GM19395 (cell line): ENCODE measurements around the gene RNF126.
"Not testable (repeated sequence)": the region's sequence is repeated elsewhere in the genome, so short reads cannot be mapped to it uniquely, and the experiment has no call there.

Source experiments
- ATAC-seq: cut with Tn5 transposase; IDR thresholded peaks from one replicate; pipeline ENCODE4 v1.9.1; 2021; ENCODE audit warnings: mild to moderate bottlenecking, moderate library complexity; ENCODE audit not compliant: unreplicated experiment

The RNF126 gene

DNA sequence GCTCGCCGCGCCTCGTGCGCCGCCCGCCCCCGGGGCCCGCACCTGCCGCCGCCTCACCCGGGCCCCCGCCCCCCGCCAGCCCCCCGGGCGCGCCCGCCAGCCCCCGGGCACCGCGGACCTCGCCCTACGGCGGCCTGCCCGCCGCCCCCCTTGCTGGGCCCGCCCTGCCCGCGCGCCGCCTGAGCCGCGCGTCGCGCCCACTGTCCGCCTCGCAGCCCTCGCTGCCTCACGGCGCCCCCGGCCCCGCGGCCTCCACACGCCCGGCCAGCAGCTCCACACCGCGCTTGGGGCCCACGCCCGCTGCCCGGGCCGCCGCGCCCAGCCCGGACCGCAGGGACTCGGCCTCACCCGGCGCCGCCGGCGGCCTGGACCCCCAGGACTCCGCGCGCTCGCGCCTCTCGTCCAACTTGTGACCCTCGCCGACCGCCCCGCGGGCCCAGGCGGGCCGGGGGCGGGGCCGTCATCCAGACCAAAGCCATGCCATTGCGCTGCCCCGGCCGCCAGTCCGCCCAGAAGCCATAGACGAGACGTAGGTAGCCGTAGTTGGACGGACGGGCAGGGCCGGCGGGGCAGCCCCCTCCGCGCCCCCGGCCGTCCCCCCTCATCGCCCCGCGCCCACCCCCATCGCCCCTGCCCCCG, 46.8 kb downstream of the RNF126 start:
- no peak for ATAC-seq

DNA sequence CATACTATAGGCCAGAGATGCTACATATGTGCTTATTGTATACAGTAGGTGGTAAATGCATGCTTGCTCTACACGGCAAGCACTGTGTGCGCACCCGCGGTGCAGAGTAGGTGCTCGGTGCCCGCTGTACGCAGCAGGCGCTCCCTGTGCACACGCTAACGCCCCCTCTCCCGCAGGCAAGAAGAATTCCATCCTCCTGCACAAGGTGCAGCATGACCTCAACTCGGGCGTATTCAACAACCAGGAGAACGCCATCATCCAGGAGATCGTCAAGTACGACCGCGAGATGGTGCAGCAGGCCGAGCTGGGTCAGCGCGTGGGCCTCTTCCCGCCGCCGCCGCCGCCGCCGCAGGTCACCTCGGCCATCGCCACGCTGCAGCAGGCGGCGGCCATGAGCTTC, 47.4 kb downstream of the RNF126 start:
- ATAC-seq = no peak

DNA sequence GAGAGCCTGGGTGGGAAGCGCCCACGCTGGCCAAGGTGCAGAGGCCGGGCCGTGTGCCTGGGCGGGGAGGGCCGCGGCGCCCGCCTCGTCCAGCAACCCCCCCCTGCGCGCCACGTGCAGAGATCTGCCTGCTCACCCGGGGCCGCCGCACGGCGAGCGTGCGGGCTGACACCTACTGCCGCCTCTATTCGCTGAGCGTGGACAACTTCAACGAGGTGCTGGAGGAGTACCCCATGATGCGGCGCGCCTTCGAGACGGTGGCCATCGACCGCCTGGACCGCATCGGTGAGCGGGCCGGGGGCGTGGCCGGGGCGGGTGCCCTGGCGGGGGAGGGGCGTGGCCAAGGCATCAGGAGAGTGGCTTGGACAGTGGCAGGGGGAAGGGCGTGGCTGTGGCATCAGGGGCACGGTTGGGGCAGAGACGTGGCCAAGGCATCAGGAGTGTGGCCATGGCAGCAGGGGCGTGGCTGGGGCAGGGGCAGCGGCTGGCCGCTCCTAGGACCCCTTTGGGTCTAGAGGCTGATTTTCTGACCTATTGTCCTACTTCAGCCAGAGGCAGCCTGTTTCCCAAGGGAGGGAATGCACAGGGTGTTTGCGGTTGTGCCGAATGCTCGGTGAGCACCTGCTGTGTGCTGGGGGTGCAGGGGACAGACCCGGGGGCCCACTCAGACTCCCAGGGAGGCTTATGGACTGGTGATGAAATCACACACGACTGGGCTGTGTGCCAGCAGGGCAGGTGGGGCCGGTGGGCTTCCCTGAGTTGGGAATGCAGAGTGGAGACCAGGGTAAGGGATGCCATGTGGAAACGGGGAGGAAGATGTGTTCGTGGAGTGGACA, 49.1 kb downstream of the RNF126 start:
- no peak for ATAC-seq

DNA sequence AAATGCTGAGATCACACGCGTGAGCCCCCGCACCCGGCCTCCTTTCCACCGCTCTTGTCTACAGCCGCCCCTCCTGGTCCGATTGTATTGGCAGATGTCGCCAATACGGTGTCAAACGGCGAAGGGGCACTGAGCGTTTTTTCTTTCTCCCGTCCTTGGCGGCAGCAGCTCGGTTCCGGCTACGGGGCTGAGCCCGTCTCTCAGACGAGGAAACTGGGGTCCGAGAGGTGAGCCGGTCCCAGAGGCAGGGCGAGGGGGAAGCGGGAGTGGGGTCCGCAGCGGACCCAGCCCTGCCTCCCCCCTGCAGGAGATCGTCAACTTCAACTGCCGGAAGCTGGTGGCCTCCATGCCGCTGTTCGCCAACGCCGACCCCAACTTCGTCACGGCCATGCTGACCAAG, 50.1 kb downstream of the RNF126 start:
- ATAC-seq = no peak

DNA sequence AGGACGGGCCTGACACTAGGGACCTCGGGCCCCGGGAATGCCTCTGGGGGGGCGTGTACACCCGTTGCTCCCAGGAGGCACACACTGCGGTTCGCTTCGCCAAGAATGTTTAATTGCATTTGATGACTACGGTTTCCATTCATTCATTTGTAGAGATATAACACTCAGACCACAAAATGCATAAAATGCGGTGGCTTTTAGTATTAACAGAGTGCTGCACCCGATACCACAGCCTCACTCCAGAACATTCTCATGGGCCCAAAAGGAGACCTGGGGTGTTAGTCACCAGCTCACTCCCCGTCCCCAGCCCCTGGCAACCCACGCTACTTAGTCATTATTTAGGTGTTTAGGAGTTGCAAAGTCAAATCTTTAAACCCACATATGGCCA, 51.5 kb downstream of the RNF126 start:
- ATAC-seq = no peak

DNA sequence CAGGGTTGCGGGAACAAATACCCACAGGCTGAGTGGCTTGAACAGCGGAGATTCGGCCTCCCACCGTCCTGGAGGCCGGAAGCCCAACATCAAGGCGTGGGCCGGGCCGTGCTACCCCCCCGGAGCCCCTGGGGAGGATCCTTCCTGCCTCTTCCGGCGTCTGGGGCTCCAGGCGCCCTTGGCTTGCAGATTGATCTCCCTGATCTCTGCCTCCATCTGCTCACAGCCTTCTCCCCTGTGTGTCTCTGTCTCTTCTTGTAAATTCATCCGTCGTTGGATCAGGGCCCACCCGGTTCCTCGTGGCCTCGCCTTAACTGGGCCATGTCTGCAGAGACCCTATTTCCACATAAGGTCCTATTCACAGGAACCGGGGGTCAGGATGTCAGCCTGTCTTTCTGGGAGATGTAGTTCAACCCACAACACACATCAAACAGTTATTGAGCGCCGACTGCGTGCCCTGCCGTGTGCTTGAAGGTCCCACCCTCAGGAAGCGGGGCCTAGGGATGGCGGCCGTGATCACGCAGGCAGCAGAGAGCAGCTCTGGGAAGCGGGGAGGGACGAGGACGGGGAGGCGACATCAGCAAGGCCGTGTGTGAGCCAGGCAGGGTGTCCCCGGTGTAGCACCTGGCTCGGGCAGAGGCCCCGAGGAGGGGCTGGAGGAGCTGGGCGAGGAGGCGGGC, 52.1 kb downstream of the RNF126 start:
- no peak for ATAC-seq

DNA sequence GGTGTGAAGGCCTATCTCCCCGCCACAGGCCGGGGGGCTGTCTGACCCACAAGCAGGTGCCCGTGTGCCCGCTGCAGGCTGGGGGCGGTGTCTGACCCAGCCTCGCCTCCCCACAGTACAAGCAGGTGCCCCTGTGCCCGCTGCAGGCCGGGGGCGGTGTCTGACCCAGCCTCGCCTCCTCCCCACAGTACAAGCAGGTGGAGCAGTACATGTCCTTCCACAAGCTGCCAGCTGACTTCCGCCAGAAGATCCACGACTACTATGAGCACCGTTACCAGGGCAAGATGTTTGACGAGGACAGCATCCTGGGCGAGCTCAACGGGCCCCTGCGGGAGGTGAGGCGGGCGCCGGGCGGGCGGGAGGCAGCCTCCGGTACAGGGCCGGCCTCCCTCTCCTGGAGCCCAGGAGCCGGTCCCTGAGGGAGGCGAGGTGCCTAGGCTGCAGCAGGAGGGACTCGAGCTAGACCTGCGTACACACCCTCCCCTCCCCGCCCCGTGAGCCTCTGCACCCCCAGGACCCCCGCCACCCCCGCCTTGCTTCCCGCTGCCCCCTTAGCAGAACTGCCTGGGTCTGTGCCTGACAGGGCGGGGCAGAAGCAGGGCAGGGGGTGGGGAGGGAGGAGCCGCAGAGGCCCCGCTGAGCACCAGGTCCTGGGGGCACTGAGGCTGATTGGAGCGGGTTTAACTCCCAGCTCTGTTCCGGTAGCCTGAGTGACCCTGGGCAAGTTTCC, 52.8 kb downstream of the RNF126 start:
- no peak for ATAC-seq

DNA sequence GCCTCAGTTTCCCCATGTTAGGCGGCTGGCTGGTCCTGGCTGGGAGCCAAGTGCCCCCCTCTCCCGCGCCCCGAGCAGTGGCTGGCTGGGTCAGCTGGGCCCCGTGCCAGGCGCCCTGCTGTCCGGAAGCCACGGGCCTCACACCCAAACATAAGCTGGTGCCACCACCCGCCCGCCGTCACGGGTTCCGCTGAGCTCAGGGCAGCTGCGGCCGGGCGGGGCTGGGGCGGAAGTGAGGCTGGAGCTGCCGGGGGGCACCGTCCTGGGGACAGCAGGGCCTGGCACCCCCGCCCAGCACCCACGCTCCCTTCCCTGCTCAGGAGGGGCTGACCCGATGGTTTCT, 54.0 kb downstream of the RNF126 start:
- no peak for ATAC-seq

DNA sequence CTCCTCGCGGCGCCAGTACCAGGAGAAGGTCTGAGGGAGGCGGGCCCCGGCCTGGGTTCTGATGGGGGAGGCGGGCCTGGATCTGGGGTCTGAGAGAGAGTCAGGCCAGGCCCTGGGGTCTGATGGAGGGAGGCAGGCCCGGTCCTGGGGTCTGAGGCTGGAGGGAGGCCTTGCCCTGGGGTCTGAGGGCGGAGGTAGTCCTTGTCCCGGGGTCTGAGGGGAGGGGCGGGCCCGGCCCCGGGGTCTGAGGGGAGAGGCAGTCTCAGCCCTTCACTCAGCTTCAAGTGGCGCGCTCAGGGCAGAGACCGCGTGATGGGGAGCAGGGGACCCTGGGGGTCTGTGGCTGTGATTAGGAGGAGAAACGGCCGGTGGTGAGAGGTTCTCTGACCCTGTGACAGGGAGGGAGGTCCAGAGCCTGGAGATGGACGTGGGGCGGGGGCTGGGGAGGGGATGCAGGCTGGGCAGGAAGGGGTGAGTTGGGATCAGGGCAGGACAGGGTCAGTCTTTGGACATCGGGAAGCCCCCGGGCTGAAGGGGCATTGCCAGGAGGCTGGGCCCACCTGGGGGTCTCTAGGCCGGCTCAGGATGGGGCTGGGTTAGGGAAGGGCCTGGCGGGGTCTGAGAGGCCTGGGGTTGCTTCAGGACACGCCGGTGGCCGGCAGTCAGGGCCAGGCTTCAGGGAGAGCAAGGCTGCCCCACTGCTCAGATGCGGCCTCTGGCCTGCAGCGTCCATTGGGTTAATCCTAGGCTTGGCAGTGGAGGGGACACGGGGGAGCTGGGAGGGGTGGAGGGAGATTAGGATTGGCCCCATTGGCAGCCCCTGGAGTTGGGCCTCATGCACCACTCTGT, 54.6 kb downstream of the RNF126 start:
- no peak for ATAC-seq

DNA sequence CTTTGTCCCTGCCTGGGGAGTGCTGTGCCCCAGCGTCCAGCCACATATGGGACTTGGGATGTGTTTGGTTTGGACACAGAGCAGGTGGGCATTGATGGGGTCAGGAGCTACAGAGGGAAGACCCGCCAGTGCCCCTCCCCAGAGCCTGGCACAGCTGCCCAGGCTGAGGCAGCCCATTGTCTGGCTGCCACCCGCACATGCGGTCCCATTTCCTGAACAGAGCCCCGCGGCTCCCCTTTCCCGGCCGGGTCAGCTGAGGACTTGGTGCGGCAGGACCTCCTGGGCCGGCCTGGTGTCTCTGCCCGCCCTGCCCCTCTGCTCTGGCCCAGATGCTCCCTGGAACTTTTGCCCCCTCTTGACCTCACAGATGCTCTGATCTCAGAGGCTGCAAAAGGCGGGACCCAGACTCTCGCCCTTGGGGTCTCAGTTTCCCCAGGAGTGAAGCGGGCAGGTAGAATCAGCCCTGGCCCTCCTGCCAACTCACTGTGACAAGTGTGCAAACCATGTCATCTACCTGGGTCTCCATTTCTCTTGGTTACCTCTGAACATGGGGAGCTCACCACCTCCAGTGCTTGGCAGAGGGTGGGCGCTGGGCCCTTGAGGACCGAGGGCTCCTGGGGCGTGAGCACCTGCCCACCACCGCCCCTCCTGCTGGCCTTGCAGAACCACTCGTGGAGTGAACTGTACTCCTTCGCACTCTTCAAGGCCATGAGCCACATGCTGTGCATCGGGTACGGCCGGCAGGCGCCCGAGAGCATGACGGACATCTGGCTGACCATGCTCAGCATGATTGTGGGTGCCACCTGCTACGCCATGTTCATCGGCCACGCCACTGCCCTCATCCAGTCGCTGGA, 55.5 kb downstream of the RNF126 start:
- no peak for ATAC-seq

DNA sequence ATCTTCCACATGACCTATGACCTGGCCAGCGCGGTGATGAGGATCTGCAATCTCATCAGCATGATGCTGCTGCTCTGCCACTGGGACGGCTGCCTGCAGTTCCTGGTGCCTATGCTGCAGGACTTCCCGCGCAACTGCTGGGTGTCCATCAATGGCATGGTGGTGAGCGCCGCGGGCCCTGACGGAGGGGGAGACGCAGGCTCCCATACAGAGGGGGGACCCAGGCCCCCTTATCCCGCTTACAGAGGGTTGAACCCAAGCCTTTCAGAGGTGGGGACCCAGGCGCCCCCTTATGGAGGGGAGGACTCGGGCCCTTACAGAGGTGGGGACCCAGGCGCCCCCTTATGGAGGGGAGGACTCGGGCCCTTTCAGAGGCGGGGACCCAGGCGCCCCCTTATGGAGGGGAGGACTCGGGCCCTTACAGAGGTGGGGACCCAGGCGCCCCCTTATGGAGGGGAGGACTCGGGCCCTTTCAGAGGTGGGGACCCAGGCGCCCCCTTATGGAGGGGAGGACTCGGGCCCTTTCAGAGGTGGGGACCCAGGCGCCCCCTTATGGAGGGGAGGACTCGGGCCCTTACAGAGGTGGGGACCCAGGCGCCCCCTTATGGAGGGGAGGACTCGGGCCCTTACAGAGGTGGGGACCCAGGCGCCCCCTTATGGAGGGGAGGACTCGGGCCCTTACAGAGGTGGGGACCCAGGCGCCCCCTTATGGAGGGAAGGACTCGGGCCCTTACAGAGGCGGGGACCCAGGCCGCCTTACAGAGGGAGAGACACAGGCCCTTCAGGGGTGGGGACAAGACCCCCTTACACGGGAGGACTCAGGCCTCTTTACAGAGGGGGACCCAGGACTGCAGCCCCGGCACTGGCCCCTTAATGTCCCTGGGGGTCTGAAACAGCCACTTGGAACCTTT, 57.7 kb downstream of the RNF126 start:
- not testable (repeated sequence) for ATAC-seq

DNA sequence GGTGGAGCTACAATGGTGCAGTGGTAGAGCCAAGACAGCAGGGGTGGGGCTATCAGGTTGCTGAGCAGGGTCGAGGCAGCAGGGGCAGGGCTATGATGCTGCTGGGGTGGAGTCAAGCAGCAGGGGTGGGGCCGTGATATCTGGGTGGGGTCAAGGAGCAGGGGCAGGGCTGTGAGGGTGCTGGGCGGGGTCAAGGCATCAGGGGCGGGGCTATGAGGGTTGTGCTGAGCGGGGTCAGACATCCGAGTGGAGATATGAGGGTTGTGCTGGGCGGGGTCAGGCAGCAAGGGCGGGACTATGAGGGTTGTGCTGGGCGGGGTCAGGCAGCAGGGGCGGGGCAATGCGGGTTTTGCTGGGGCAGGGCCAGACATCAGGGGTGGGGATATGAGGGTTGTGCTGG, 58.7 kb downstream of the RNF126 start:
- ATAC-seq = no peak

DNA sequence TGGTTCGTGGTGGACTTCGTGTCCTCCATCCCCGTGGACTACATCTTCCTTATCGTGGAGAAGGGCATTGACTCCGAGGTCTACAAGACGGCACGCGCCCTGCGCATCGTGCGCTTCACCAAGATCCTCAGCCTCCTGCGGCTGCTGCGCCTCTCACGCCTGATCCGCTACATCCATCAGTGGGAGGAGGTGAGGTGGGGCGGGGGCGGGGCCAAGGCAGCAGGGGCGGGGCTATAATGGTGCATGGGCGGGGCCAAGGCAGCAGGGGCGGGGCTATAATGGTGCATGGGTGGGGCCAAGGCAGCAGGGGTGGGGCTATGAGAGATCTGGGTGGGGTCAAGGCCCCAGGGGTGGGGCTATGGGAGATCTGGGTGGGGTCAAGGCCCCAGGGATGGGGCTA, 59.2 kb downstream of the RNF126 start:
- ATAC-seq = not testable (repeated sequence)

DNA sequence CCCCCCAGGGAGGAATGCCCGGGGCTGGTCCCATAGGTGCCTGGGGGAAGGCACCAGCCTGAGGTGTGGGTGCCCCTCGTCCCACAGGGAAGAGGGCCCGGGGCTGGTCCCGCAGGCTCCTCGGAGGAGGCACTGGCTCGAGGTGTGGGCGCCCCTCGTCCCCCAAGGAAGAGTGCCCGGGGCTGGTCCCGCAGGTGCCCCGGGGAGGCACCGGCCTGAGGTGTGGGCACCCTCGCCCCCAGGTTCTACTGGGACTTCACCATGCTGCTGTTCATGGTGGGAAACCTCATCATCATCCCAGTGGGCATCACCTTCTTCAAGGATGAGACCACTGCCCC, 59.7 kb downstream of the RNF126 start:
- ATAC-seq = not testable (repeated sequence)

DNA sequence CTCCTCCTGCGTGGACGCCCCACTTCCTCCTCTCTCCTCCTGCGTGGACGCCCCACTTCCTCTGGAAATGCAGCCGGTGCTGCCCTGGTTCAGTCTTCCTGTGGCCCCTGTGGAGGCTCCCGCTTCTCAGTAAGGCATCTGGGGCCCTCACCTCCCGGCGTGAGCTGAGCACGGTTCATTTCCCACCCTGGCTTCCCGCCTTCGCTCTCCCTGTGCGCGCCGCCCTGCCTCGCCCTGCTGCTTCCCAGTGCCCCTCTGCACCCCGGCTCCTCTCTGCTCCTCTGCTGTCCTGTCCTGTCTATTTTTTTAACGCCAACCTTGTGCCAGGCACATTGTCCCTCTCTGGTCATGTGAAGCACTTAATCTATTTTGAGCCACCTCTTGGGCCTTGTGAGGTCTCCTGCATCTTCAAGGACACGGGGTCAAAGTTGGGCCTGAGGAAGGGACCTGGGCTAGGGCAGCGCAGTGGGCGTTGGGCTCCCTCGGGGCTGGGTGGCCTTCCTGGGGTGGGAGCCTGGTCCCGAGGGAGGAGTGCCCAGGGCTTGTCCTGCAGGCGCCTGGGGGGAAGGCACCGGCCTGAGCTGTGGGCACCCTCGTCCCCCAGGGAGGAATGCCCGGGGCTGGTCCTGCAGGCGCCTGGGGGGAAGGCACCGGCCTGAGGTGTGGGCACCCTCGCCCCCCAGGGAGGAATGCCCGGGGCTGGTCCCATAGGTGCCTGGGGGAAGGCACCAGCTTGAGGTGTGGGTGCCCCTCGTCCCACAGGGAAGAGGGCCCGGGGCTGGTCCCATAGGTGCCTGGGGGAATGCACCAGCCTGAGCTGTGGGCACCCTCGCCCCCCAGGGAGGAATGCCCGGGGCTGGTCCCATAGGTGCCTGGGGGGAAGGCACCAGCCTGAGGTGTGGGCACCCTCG, 60.4 kb downstream of the RNF126 start:
- no peak for ATAC-seq

DNA sequence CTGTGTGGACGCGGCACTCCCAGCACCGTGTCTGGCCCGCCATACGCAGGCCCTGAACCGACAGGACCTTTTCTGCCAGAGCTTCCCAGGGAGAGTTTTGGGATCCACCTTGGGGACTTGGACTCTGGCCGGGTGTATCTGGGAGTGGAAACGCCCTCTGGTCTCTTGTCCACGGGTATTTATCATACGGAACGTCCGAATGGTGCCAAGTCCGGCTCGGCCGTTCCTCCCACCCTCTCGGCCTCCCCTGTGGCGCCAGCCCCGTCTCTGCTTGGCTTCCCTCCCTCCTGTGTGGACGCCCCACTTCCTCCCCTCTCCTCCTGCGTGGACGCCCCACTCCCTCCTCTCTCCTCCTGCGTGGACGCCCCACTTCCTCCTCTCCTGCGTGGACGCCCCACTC, 61.2 kb downstream of the RNF126 start:
- ATAC-seq = no peak

DNA sequence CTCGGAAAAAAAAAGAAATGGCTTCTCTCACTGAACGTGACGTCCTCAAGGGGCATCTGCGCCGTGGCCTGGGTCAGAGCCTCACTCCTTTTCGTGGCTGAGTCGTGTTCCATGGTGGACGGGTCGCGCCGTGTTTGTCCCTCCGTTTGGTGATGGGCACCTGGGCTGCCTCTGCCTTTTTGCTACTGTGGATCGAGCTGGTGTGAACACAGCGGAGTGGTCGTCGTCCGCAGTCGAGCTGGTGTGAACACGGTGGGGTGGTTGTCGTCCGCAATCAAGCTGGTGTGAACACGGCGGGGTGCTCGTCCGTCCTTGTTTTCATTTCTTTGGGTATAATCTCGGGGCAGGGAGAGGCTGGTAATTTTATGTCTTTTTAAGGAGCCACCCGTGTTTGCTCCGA, 61.7 kb downstream of the RNF126 start:
- no peak for ATAC-seq
